ENCODE results near the gene WDPCP. TPM values are rescaled to one million over a fixed set of nuclear protein-coding genes. Genes with fewer than 3 reads are reported as not detected.

WDPCP gene
- total and polyA plus RNA-seq, 2 of the 13 experiments (the other 11 are each of a cell fraction or from before 2014, with no cell fraction given) = 2.9 to 5.2 TPM

- FAIRE-seq (no peak), ATAC-seq (peak; percentile 53; the same call in 1 of the 3 replicates), DNase-seq (ENCODE audit: low spot score) (no peak)
- ChIA-PET CTCF (ENCODE audit: low intra/inter-chr PET ratio, low total read pairs) (no interaction called here), POLR2A (no interaction called here)
- Histone ChIP-seq H3K9me3 (ENCODE audit: low read length) (no peaks in the 10 kb centered on the region), H2AFZ (ENCODE audit: low read length) (no peak overlapping the region), H3K79me2 (ENCODE audit: insufficient read depth, low read length) (no peaks in the 10 kb centered on the region), H3K36me3 (replicated peaks in 1 of 2; ENCODE audit: control insufficient read depth in 1 of 2, insufficient read depth in 2 of 2, low read length in 2 of 2) (no peaks in the 10 kb centered on the region), H3K4me1 (ENCODE audit: insufficient read depth, low read length) (peaks cover 15% of the 10 kb centered on the region), H4K20me1 (ENCODE audit: insufficient read depth, low read length) (no peaks in the 10 kb centered on the region), H3K4me3 (replicated peaks in 1 of 3; ENCODE audit: insufficient read depth in 1 of 3, low read depth in 2 of 3, low read length in 3 of 3) (no peak overlapping the region), H3K27me3 (ENCODE audit: control insufficient read depth in 1 of 2, insufficient read depth in 2 of 2, low read length in 2 of 2) (no peaks in the 10 kb centered on the region), H3K27ac (ENCODE audit: extremely low read length, insufficient read depth, low read length) (no peak overlapping the region), H3K9ac (ENCODE audit: insufficient read depth, low read depth, low read length) (no peak overlapping the region), H3K4me2 (ENCODE audit: low read depth, low read length) (no peak overlapping the region)
- in situ Hi-C loops (cut with HindIII; ENCODE audit: extremely low pct_ligation_motif_present, low pct_unique_long_range_greater_than_20kb) = loop anchor here (10.0 to 25.0 kb wide), 2 partner anchors 411 to 662 kb away; no protein-coding TSS in a partner anchor
- TF ChIP-seq ZNF121 (CRISPR knock-in tag; IDR thresholded peaks at IDR 0.05) (peak; percentile 61), ZNF7 (CRISPR knock-in tag; IDR thresholded peaks at IDR 0.05) (peak; percentile 54; the same call in 1 of the 2 replicates), CEBPG (CRISPR knock-in tag; IDR thresholded peaks at IDR 0.05) (peak; percentile 44), ETV5 (CRISPR knock-in tag; IDR thresholded peaks at IDR 0.05; ENCODE audit: borderline replicate concordance) (peak; percentile 59; the same call in 1 of the 2 replicates), ELF1 (CRISPR knock-in tag; IDR thresholded peaks at IDR 0.05) (peak; percentile 37; the same call in 1 of the 2 replicates)
- TF ChIP-seq, protein P1, sequence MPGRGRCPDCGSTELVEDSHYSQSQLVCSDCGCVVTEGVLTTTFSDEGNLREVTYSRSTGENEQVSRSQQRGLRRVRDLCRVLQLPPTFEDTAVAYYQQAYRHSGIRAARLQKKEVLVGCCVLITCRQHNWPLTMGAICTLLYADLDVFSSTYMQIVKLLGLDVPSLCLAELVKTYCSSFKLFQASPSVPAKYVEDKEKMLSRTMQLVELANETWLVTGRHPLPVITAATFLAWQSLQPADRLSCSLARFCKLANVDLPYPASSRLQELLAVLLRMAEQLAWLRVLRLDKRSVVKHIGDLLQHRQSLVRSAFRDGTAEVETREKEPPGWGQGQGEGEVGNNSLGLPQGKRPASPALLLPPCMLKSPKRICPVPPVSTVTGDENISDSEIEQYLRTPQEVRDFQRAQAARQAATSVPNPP (CRISPR knock-in tag; IDR thresholded peaks at IDR 0.05) = no peak
- intact Hi-C loops (cut with micrococcal nuclease; ENCODE audit: unreplicated experiment) = no loop called here
- 16% methylated on average over 3 of the region's 3 CpGs for WGBS (ENCODE audit: low lambda C conversion rate)
- BruUV-seq (replicated peaks) = no TSS peak
Measured at GRCh38 chr2:63073994-63074393, 514.3 kb downstream of the WDPCP start.

DNA sequence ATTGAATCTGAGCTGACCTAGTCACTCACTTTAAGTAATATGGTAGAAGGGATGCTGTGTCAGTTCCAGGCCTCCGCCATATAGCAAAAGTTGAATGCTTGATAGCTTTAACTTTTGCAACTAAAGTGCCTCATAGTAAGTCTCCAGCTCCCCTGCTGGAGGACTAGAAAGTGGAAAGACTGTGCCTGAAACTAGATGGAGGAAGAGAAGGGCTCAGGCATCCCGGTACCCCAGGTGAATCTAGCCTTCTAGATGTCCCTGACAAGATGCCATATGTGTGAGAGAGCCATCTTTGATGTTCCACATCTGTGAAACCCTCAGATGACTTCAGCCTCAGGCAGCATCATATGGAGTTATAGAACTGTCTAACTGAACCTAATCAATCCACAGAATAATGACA, 516.6 kb downstream of the WDPCP start:
- H3K4me3 ChIP-seq (replicated peaks in 1 of 3; ENCODE audit: insufficient read depth in 1 of 3, low read depth in 2 of 3, low read length in 3 of 3) = no peak overlapping the region
- no peak overlapping the region for H2AFZ ChIP-seq (ENCODE audit: low read length)
- ATAC-seq = peak; percentile 66
- in situ Hi-C loops (cut with HindIII; ENCODE audit: extremely low pct_ligation_motif_present, low pct_unique_long_range_greater_than_20kb) (loop anchor here (10.0 to 25.0 kb wide), 2 partner anchors 413 to 659 kb away; no protein-coding TSS in a partner anchor), intact Hi-C loops (cut with micrococcal nuclease; ENCODE audit: unreplicated experiment) (no loop called here)
- no TSS peak for BruUV-seq (replicated peaks)
- H3K9ac ChIP-seq (ENCODE audit: insufficient read depth, low read depth, low read length) = no peak overlapping the region
- 44% methylated on average over 2 of the region's 2 CpGs for WGBS (ENCODE audit: low lambda C conversion rate)
- H3K79me2 ChIP-seq (ENCODE audit: insufficient read depth, low read length) = no peaks in the 10 kb centered on the region
- H4K20me1 ChIP-seq (ENCODE audit: insufficient read depth, low read length) = no peaks in the 10 kb centered on the region
- no peak for DNase-seq (ENCODE audit: low spot score)
- ChIA-PET POLR2A (no interaction called here), CTCF (ENCODE audit: low intra/inter-chr PET ratio, low total read pairs) (no interaction called here)
- FAIRE-seq = no peak
- H3K9me3 ChIP-seq (ENCODE audit: low read length) = no peaks in the 10 kb centered on the region
- no peaks in the 10 kb centered on the region for H3K36me3 ChIP-seq (replicated peaks in 1 of 2; ENCODE audit: control insufficient read depth in 1 of 2, insufficient read depth in 2 of 2, low read length in 2 of 2)
- H3K4me2 ChIP-seq (ENCODE audit: low read depth, low read length) = no peak overlapping the region
- no peak overlapping the region for H3K27ac ChIP-seq (ENCODE audit: extremely low read length, insufficient read depth, low read length)
- peaks cover 12% of the 10 kb centered on the region for H3K4me1 ChIP-seq (ENCODE audit: insufficient read depth, low read length)
- TF ChIP-seq ATRX (CRISPR knock-in tag; IDR thresholded peaks at IDR 0.05; ENCODE audit: borderline replicate concordance) (no peak), ZSCAN9 (CRISPR knock-in tag; IDR thresholded peaks at IDR 0.05; ENCODE audit: borderline replicate concordance) (no peak), STAG1 (CRISPR knock-in tag; IDR thresholded peaks at IDR 0.05) (peak; percentile 17; the same call in 1 of the 2 replicates), ATAD3A (CRISPR knock-in tag; IDR thresholded peaks at IDR 0.05) (no peak), WIZ (CRISPR knock-in tag; IDR thresholded peaks at IDR 0.05) (0 out of 2 replicates have a peak, but pooled peaks have one; percentile 45), DZIP1 (CRISPR knock-in tag; IDR thresholded peaks at IDR 0.05) (no peak), PHF21A (CRISPR knock-in tag; IDR thresholded peaks at IDR 0.05) (no peak)
- TF ChIP-seq, protein P2, sequence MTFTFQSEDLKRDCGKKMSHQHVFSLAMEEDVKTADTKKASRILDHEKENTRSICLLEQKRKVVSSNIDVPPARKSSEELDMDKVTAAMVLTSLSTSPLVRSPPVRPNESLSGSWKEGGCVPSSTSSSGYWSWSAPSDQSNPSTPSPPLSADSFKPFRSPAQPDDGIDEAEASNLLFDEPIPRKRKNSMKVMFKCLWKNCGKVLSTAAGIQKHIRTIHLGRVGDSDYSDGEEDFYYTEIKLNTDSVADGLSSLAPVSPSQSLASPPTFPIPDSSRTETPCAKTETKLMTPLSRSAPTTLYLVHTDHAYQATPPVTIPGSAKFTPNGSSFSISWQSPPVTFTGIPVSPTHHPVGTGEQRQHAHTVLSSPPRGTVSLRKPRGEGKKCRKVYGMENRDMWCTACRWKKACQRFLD (CRISPR knock-in tag; IDR thresholded peaks at IDR 0.05; ENCODE audit: borderline replicate concordance) = no peak
- no peaks in the 10 kb centered on the region for H3K27me3 ChIP-seq (ENCODE audit: control insufficient read depth in 1 of 2, insufficient read depth in 2 of 2, low read length in 2 of 2)

All from HepG2 (cell line).